GM12801 (cell line): Measurements from ENCODE around the gene GNA12.

Source experiments
- CTCF ChIP-seq: IDR thresholded peaks from one replicate; pipeline ENCODE4 v1.5.1; 2011; ENCODE audit warnings: control low read depth; ENCODE audit not compliant: insufficient read length; ENCODE audit errors: extremely low read depth

Gene GNA12

DNA sequence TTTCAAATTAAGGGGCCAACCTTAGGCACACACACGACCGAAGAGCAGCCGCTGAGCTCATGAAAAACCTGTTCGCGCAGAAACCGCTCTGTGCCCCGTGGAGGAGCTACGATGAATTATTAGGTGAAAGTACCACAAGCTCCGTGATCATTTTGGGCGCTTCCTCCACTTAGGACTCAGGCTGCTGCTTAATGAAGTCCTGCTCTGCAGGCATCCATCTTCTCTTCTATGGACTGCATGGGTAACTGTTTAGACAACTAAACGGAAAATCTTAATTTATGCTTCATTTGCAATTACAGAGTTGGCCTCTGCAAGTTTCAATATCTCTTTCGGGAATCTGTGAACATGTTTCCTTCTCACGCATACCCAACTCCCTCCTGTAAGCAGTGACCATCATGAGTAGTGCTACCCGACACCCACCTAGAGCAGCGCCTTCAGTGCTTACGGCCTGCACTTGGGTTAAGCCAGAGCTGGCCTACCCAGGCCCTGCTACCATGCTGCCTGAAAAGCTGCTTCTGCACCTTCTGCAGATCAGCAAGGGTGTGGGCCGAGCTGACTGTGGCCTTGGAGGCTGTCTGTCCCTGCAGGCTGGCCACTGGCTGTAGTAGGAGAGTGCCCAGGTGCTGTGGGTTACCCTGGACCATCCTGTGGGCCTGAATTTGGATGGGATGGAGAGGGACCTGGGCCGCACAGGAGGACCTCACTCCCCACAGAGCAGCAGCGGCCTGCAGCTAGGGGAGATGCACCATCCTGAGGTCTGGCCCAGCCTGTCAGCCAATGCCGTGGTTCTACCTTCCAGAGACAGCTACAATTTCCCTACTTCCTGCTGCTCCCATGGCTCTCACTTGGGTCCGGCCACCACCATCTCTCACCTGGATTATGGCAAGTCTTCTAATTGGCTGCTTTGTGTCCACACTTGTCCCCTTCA lies 36.0 kb downstream of the GNA12 start:
- TF ChIP-seq CTCF: no peak

GRCh38 chr7:2807460-2807844 lies 36.7 kb downstream of the GNA12 start:
- TF ChIP-seq CTCF: no peak

DNA sequence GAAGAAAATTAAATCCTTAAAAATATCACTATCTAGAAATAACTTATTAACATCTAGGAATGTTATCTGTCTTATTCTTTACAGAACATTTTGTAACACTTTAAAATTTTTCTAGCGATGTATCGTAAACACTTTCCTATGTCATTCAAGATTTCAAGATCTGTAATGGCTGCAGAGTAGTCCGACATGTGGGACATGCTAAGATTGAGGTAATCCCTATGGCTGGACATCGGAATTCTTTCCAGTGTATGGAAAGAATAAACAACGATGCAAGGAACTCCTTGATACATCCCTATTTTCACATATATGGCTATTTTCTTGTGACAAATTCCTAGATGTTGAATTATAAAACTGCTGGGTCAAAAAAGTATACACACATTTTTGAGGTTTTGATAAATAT lies 37.5 kb downstream of the GNA12 start:
- no peak for TF ChIP-seq CTCF

DNA sequence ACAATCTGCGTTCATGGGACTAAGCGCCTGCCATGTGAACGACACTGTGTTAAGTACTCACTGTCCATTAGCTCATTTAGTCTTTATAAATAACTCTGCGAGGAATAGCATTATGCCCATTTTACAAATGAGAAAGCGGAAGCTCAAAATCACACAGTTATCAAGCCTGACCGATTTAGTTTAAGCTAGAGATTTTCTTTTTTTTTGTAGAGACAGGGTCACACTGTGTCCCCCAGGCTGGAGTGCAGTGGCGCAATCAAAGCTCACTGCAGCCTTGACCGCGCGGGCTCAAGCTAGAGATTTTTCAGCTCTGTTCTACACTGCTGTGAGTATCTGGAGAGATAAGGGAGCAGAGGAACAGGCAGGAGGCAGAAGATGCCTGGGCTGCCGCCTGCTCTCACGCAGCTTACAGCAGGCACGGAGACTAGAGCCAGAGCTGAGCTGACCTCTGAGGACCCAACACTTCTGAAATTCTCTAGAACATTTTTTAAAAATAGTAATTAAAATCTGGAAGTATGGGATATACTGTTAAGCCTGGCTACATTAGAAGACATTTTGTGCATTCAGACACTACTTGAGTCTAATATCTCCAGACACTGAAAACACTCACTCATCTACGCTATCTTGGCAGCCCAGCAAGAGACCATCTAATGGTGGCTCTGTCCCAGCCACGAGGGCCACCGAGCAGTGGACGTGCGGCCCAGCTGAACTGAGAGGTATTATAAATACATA lies 38.7 kb downstream of the GNA12 start:
- no peak for TF ChIP-seq CTCF

DNA sequence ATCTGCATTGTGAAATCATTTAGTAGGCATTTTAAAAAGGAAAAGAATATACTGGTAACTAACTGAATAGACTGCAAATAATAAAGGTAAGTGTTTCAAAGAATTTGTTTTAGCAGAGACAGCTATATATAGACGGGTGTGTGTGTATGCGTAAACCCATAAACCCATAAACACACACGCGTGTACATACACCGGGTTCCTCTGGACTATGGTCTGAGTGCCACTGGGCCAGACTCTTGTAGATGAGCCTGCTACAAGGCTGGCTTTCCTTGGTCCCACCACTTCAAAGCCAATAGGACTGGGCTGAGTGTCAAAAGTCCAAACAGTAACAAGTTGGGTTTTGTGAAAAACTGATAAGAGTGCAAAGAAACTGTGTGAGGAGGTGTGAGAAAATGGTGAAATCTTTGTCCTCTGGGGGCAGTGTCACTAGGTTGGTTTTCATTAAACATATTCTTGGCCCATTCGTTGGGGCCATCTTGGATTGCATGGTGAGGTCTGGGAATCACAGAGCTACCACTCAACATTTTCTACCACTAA lies 39.8 kb downstream of the GNA12 start:
- no peak for TF ChIP-seq CTCF

GRCh38 chr7:2803755-2804154 lies 40.4 kb downstream of the GNA12 start:
- TF ChIP-seq CTCF: no peak

GRCh38 chr7:2803342-2803692 lies 40.8 kb downstream of the GNA12 start:
- no peak for TF ChIP-seq CTCF
